Measurements from ENCODE around the gene SNX18. TPM values are rescaled to one million over a fixed set of nuclear protein-coding genes. Genes with fewer than 3 reads are reported as not detected.

Gene SNX18
- polyA plus RNA-seq, 1 experiment: 47.0 TPM

GRCh38 chr5:54567996-54568395 lies 50.4 kb downstream of the SNX18 start:
- CTCF ChIA-PET: no interaction called here
- Histone ChIP-seq H3K36me3 (ENCODE audit: control insufficient read depth, insufficient read depth, low read length) (no peaks in the 10 kb centered on the region), H3K4me3 (ENCODE audit: low read depth, low read length) (no peak overlapping the region), H3K27me3 (ENCODE audit: control insufficient read depth, insufficient read depth, low read length) (no peaks in the 10 kb centered on the region; the same call in 1 of the 2 replicates)
- no peak for DNase-seq (ENCODE audit: low read depth)
- POLR2A ChIA-PET: no interaction called here
- TF ChIP-seq CTCF (IDR thresholded peaks at IDR 0.05; ENCODE audit: insufficient read depth, low read depth, low read length): no peak

GRCh38 chr5:54570916-54571315 lies 53.4 kb downstream of the SNX18 start:
- POLR2A ChIA-PET: no interaction called here
- no peak for TF ChIP-seq CTCF (IDR thresholded peaks at IDR 0.05; ENCODE audit: insufficient read depth, low read depth, low read length)
- DNase-seq (ENCODE audit: low read depth): no peak

GRCh38 chr5:54571462-54571861 lies 53.9 kb downstream of the SNX18 start:
- Histone ChIP-seq H3K4me3 (ENCODE audit: low read depth, low read length) (no peak overlapping the region), H3K36me3 (ENCODE audit: control insufficient read depth, insufficient read depth, low read length) (no peaks in the 10 kb centered on the region), H3K27me3 (ENCODE audit: control insufficient read depth, insufficient read depth, low read length) (no peaks in the 10 kb centered on the region; the same call in 1 of the 2 replicates)
- no peak for TF ChIP-seq CTCF (IDR thresholded peaks at IDR 0.05; ENCODE audit: insufficient read depth, low read depth, low read length)
- CTCF ChIA-PET: interaction anchor here (1.8 kb wide), 1 partner anchor 27 kb away, joined by 4 read pairs; no protein-coding TSS in a partner anchor
- POLR2A ChIA-PET: no interaction called here
- no peak for DNase-seq (ENCODE audit: low read depth)

More at GRCh38 chr5:54570916-54571315, 53.4 kb downstream of the SNX18 start:
- CTCF ChIA-PET: no interaction called here
- H3K4me3 ChIP-seq (ENCODE audit: low read depth, low read length): no peak overlapping the region
- no peaks in the 10 kb centered on the region; the same call in 1 of the 2 replicates for H3K27me3 ChIP-seq (ENCODE audit: control insufficient read depth, insufficient read depth, low read length)
- H3K36me3 ChIP-seq (ENCODE audit: control insufficient read depth, insufficient read depth, low read length): no peaks in the 10 kb centered on the region

- H3K36me3 ChIP-seq (ENCODE audit: control insufficient read depth, insufficient read depth, low read length): no peaks in the 10 kb centered on the region
- no peak overlapping the region for H3K4me3 ChIP-seq (ENCODE audit: low read depth, low read length)
- H3K27me3 ChIP-seq (ENCODE audit: control insufficient read depth, insufficient read depth, low read length): no peaks in the 10 kb centered on the region; the same call in 1 of the 2 replicates
- POLR2A ChIA-PET: interaction anchor here (0.6 kb wide), 1 partner anchor 42 kb away, joined by 3 read pairs; no protein-coding TSS in a partner anchor
- DNase-seq (ENCODE audit: low read depth): no peak
- CTCF ChIA-PET: interaction anchor here (0.8 kb wide), 1 partner anchor 8 kb away, joined by 3 read pairs; no protein-coding TSS in a partner anchor
- no peak for TF ChIP-seq CTCF (IDR thresholded peaks at IDR 0.05; ENCODE audit: insufficient read depth, low read depth, low read length)
Observed at GRCh38 chr5:54573812-54574489, 56.4 kb downstream of the SNX18 start.

- ChIA-PET POLR2A (no interaction called here), CTCF (interaction anchor here (1.1 kb wide), 1 partner anchor 49 kb away, joined by 3 read pairs; no protein-coding TSS in a partner anchor)
- H3K4me3 ChIP-seq (ENCODE audit: low read depth, low read length): no peak overlapping the region
Observed at GRCh38 chr5:54577528-54577927, 60.0 kb downstream of the SNX18 start.

More at GRCh38 chr5:54577528-54577927, 60.0 kb downstream of the SNX18 start:
- Histone ChIP-seq H3K36me3 (ENCODE audit: control insufficient read depth, insufficient read depth, low read length) (no peaks in the 10 kb centered on the region), H3K27me3 (ENCODE audit: control insufficient read depth, insufficient read depth, low read length) (no peaks in the 10 kb centered on the region; the same call in 1 of the 2 replicates)
- no peak for TF ChIP-seq CTCF (IDR thresholded peaks at IDR 0.05; ENCODE audit: insufficient read depth, low read depth, low read length)
- no peak for DNase-seq (ENCODE audit: low read depth)
